Upper lobe of left lung (tissue), 4 donors: Measurements from ENCODE around the gene COX8A.

Experiments
- EP300 ChIP-seq, 4 donors: sonication (generic); formaldehyde crosslinking; IDR thresholded peaks; one replicate each; pipeline ENCODE4 v1.5.1; 2017; ENCODE audit warnings: antibody characterized with exemption in 4 of 4, control low read depth in 2 of 4
- POLR2A ChIP-seq, 4 donors: fragments of 450-650 bp; IDR thresholded peaks; one replicate each; pipeline ENCODE4 v1.5.1; 2016 to 2017; ENCODE audit warnings: antibody characterized with exemption in 4 of 4, mild to moderate bottlenecking in 2 of 4
- POLR2AphosphoS5 ChIP-seq, 2 donors: sonication (generic); formaldehyde crosslinking; IDR thresholded peaks; one replicate each; pipeline ENCODE4 v1.5.1; 2017; ENCODE audit warnings: antibody characterized with exemption in 2 of 2
- TF ChIP-seq, protein P1 (sequence below), 6 experiments: fragments of 450-650 bp in 4 of 6; fragments of 200-600 bp in 2 of 6; sonication (generic) in 2 of 6; IDR thresholded peaks; one replicate each; pipeline ENCODE4 v1.5.1; 2016 to 2019; ENCODE audit warnings: antibody characterized with exemption in 6 of 6

DNA sequence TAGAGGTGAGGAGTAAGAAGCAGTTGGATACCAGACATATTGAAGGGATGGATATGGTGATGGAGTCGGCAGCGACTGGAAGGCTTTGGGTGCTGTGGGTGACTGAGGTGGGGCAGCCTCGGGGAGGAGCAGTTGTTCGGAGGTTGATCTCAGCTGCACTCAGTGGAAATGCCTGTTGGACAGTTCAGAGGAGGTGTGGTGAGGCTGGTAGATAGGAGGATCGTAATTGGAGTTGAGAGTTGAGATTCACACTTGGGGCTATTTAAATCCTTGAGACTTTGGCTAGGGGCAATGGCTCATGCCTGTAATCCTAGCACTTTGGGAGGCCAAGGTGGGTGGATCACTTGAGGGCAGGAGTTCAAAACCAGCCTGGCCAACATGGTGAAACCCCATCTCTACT is 18.7 kb downstream of the COX8A start:
- TF ChIP-seq, protein P1, sequence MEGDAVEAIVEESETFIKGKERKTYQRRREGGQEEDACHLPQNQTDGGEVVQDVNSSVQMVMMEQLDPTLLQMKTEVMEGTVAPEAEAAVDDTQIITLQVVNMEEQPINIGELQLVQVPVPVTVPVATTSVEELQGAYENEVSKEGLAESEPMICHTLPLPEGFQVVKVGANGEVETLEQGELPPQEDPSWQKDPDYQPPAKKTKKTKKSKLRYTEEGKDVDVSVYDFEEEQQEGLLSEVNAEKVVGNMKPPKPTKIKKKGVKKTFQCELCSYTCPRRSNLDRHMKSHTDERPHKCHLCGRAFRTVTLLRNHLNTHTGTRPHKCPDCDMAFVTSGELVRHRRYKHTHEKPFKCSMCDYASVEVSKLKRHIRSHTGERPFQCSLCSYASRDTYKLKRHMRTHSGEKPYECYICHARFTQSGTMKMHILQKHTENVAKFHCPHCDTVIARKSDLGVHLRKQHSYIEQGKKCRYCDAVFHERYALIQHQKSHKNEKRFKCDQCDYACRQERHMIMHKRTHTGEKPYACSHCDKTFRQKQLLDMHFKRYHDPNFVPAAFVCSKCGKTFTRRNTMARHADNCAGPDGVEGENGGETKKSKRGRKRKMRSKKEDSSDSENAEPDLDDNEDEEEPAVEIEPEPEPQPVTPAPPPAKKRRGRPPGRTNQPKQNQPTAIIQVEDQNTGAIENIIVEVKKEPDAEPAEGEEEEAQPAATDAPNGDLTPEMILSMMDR (IDR thresholded peaks at IDR 0.05) = no peak
- TF ChIP-seq POLR2AphosphoS5 (IDR thresholded peaks at IDR 0.05) = no peak
- no peak for TF ChIP-seq POLR2A (IDR thresholded peaks at IDR 0.05)
- no peak for TF ChIP-seq EP300 (IDR thresholded peaks at IDR 0.05)
